ENCODE results near the gene MAP2K1. TPM values are rescaled to one million over a fixed set of nuclear protein-coding genes. Genes with fewer than 3 reads are reported as not detected.

The MAP2K1 gene
- total and polyA plus RNA-seq, 9 of the 15 experiments (the other 6 are each of a cell fraction or from before 2014, with no cell fraction given), result 7.5 to 58.3 (median 30.0) TPM

GRCh38 chr15:66424963-66425612, 38.4 kb downstream of the MAP2K1 start:
- WGBS (ENCODE audit: insufficient coverage, low coverage, missing lambda C conversion rate), result 91% methylated on average over 9 of the region's 9 CpGs
- Histone ChIP-seq H3K9ac (ENCODE audit: insufficient read depth in 1 of 2, low read depth in 2 of 2, low read length in 2 of 2) (no peak overlapping the region), H3K4me1 (replicated peaks in 1 of 2; ENCODE audit: control insufficient read depth in 2 of 2, insufficient read depth in 2 of 2, low read length in 2 of 2) (no peaks in the 10 kb centered on the region), H3K27me3 (ENCODE audit: control insufficient read depth in 2 of 2, insufficient read depth in 2 of 2, low read length in 2 of 2) (no peaks in the 10 kb centered on the region), H3K36me3 (ENCODE audit: control insufficient read depth, insufficient read depth, low read length) (no peaks in the 10 kb centered on the region), H3K9me1 (ENCODE audit: control insufficient read depth, insufficient read depth, low read length) (no peaks in the 10 kb centered on the region), H3K79me2 (ENCODE audit: control insufficient read depth, insufficient read depth, low read length) (peaks cover 48% of the 10 kb centered on the region), H4K20me1 (replicated peaks; ENCODE audit: control insufficient read depth, insufficient read depth, low read length) (0 out of 2 replicates have a peak, but pooled peaks cover 5% of the 10 kb centered on the region), H2AFZ (ENCODE audit: low read depth, low read length) (no peak overlapping the region), H3K27ac (ENCODE audit: extremely low read depth, low read depth, low read length) (no peak overlapping the region), H3K4me3 (no peak overlapping the region), H3K9me3 (replicated peaks; ENCODE audit: control insufficient read depth, insufficient read depth, low read depth, low read length) (no peaks in the 10 kb centered on the region), H3K4me2 (ENCODE audit: insufficient read depth, low read length) (no peak overlapping the region)
- TF ChIP-seq FOSL1 (tag; conservative IDR thresholded peaks at IDR 0.05) (no peak), ARHGAP35 (IDR thresholded peaks at IDR 0.05; ENCODE audit: partially characterized antibody) (no peak), TCFL5 (CRISPR knock-in tag; conservative IDR thresholded peaks at IDR 0.05) (no peak), MTA2 (IDR thresholded peaks at IDR 0.05; ENCODE audit: low read depth) (no peak)
- TF ChIP-seq, protein P1, sequence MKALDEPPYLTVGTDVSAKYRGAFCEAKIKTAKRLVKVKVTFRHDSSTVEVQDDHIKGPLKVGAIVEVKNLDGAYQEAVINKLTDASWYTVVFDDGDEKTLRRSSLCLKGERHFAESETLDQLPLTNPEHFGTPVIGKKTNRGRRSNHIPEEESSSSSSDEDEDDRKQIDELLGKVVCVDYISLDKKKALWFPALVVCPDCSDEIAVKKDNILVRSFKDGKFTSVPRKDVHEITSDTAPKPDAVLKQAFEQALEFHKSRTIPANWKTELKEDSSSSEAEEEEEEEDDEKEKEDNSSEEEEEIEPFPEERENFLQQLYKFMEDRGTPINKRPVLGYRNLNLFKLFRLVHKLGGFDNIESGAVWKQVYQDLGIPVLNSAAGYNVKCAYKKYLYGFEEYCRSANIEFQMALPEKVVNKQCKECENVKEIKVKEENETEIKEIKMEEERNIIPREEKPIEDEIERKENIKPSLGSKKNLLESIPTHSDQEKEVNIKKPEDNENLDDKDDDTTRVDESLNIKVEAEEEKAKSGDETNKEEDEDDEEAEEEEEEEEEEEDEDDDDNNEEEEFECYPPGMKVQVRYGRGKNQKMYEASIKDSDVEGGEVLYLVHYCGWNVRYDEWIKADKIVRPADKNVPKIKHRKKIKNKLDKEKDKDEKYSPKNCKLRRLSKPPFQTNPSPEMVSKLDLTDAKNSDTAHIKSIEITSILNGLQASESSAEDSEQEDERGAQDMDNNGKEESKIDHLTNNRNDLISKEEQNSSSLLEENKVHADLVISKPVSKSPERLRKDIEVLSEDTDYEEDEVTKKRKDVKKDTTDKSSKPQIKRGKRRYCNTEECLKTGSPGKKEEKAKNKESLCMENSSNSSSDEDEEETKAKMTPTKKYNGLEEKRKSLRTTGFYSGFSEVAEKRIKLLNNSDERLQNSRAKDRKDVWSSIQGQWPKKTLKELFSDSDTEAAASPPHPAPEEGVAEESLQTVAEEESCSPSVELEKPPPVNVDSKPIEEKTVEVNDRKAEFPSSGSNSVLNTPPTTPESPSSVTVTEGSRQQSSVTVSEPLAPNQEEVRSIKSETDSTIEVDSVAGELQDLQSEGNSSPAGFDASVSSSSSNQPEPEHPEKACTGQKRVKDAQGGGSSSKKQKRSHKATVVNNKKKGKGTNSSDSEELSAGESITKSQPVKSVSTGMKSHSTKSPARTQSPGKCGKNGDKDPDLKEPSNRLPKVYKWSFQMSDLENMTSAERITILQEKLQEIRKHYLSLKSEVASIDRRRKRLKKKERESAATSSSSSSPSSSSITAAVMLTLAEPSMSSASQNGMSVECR (CRISPR knock-in tag; IDR thresholded peaks at IDR 0.05), result no peak
- no TSS peak for BruUV-seq (replicated peaks)
- intact Hi-C loops (cut with micrococcal nuclease) (no loop called here), in situ Hi-C loops (cut with MboI) (no loop called here)
- POLR2A ChIA-PET, result interaction anchor here (0.6 to 1.4 kb wide), 4 partner anchors 8 to 52 kb away, joined by 3 to 4 read pairs (median 4); no protein-coding TSS in a partner anchor
- CTCF ChIA-PET (ENCODE audit: low intra/inter-chr PET ratio), result no interaction called here
- DNase-seq (ENCODE audit: extremely low read depth in 1 of 4, low spot score in 3 of 4) (no peak), FAIRE-seq (no peak), ATAC-seq (no peak)
